ENCODE measurements around the gene SLC4A1. TPM values are rescaled to one million over a fixed set of nuclear protein-coding genes. Genes with fewer than 3 reads are reported as not detected.

The SLC4A1 gene
- polyA plus RNA-seq, 10 donors: 6.0 to 34.0 (median 13.2) TPM

- DNase-seq: no peak
Measured at GRCh38 chr17:44207319-44207718, 60.6 kb downstream of the SLC4A1 start.

- no peak for DNase-seq
Measured at GRCh38 chr17:44206825-44207155, 61.1 kb downstream of the SLC4A1 start.

- DNase-seq: no peak
Measured at GRCh38 chr17:44205962-44206824, 61.7 kb downstream of the SLC4A1 start.

- no peak for DNase-seq
Measured at GRCh38 chr17:44204441-44204882, 63.5 kb downstream of the SLC4A1 start.

GRCh38 chr17:44203731-44204440 lies 64.0 kb downstream of the SLC4A1 start:
- peak in 1 of 3 donors; percentile 53 for DNase-seq

- DNase-seq: no peak
Measured at GRCh38 chr17:44202756-44203155, 65.2 kb downstream of the SLC4A1 start.

- DNase-seq: peak in 1 of 3 donors; percentile 48
Measured at GRCh38 chr17:44200478-44201155, 67.3 kb downstream of the SLC4A1 start.

- DNase-seq: peak; percentile 98 to 99 (median 99)
Measured at GRCh38 chr17:44199553-44200477, 68.1 kb downstream of the SLC4A1 start, which contains the start of gene ATXN7L3. ATXN7L3 (minus strand) TSS chr17:44199884; CDS start chr17:44198070, 1,814 bp downstream.

GRCh38 chr17:44198721-44199552 lies 69.0 kb downstream of the SLC4A1 start:
- peak; percentile 51 to 83 (median 68) for DNase-seq

Other genes starting within 250 kb of the SLC4A1 start
- 10 to 100 TPM; 25.8 to 33.5 (median 29.8) TPM for gene LSM12, start 201.5 kb downstream of the SLC4A1 start, polyA plus RNA-seq (ENCODE audit: insufficient read length in 10 of 10)
- 10 to 100 TPM; 27.1 to 41.4 (median 34.7) TPM for gene G6PC3, start 197.4 kb downstream of the SLC4A1 start, polyA plus RNA-seq (ENCODE audit: insufficient read length in 10 of 10)
- 10 to 100 TPM; 43.2 to 58.4 (median 52.6) TPM for gene HDAC5, start 144.5 kb downstream of the SLC4A1 start, polyA plus RNA-seq (ENCODE audit: insufficient read length in 10 of 10)
- 1 to 10 TPM; 1.6 to 3.9 (median 2.3) TPM for gene HROB, start 126.2 kb downstream of the SLC4A1 start, polyA plus RNA-seq (ENCODE audit: insufficient read length in 10 of 10)
- gene ASB16, start 97.4 kb downstream of the SLC4A1 start, polyA plus RNA-seq (ENCODE audit: insufficient read length in 10 of 10): 10 to 100 TPM in 7 of 10 donors, 1 to 10 TPM in 3; 4.8 to 15.2 (median 10.9) TPM
- 10 to 100 TPM; 33.2 to 51.3 (median 40.6) TPM for gene TMUB2, start 81.2 kb downstream of the SLC4A1 start, polyA plus RNA-seq (ENCODE audit: insufficient read length in 10 of 10)
- 10 to 100 TPM; 44.2 to 57.6 (median 49.0) TPM for gene ATXN7L3, start 68.3 kb downstream of the SLC4A1 start, polyA plus RNA-seq (ENCODE audit: insufficient read length in 10 of 10)
- gene UBTF, start 48.5 kb downstream of the SLC4A1 start, polyA plus RNA-seq (ENCODE audit: insufficient read length in 10 of 10): 10 to 100 TPM; 60.2 to 92.2 (median 72.2) TPM
- 10 to 100 TPM in 1 of 10 donors, 1 to 10 TPM in 9; 1.2 to 11.0 (median 2.0) TPM for gene RUNDC3A, start 40.5 kb upstream of the SLC4A1 start, polyA plus RNA-seq (ENCODE audit: insufficient read length in 10 of 10)
- gene SLC25A39, start 56.7 kb upstream of the SLC4A1 start, polyA plus RNA-seq (ENCODE audit: insufficient read length in 10 of 10): 100 to 1,000 TPM in 1 of 10 donors, 10 to 100 TPM in 9; 41.1 to 125 (median 66.1) TPM
- gene GRN, start 77.2 kb upstream of the SLC4A1 start, polyA plus RNA-seq (ENCODE audit: insufficient read length in 10 of 10): 100 to 1,000 TPM; 146 to 229 (median 186) TPM
- gene FAM171A2, start 95.7 kb upstream of the SLC4A1 start, polyA plus RNA-seq (ENCODE audit: insufficient read length in 10 of 10): 10 to 100 TPM; 44.1 to 84.8 (median 64.4) TPM
- 1 to 10 TPM; 1.3 to 3.9 (median 2.0) TPM for gene ITGA2B, start 121.5 kb upstream of the SLC4A1 start, polyA plus RNA-seq (ENCODE audit: insufficient read length in 10 of 10)
- 10 to 100 TPM; 21.1 to 36.9 (median 27.0) TPM for gene GPATCH8, start 235.3 kb upstream of the SLC4A1 start, polyA plus RNA-seq (ENCODE audit: insufficient read length in 10 of 10)